Small intestine (tissue), 7 donors: ENCODE results near the gene POLR1F. TPM values are rescaled to one million over a fixed set of nuclear protein-coding genes. Genes with fewer than 3 reads are reported as not detected.

ENCODE experiments used
- DNase-seq, 2 donors: peaks; one replicate each; pipeline versions ENCODE4 v3.0.0 to v3.0.0-alpha.2; 2013
- FAIRE-seq: peaks from 2 replicates; lab custom pipeline; 2012; peaks lifted over from hg19 to GRCh38; lab: Jason Lieb, UNC
- H3K27ac ChIP-seq, 3 donors: one replicate each; pipeline ENCODE4 v1.5.1; 2013; ENCODE audit warnings: low read length in 2 of 3, mild to moderate bottlenecking in 2 of 3, control low read depth in 1 of 3, inconsistent platforms in 1 of 3, low read depth in 1 of 3, moderate library complexity in 1 of 3
- H3K27me3 ChIP-seq, 3 donors: one replicate each; pipeline ENCODE4 v1.6.1; 2013; ENCODE audit warnings: low read length in 3 of 3, inconsistent platforms in 1 of 3; ENCODE audit not compliant: control insufficient read depth in 3 of 3, insufficient read depth in 3 of 3
- H3K36me3 ChIP-seq, 3 donors: one replicate each; pipeline ENCODE4 v1.6.1; 2013; ENCODE audit warnings: low read length in 3 of 3, inconsistent platforms in 1 of 3, low read depth in 1 of 3, mild to moderate bottlenecking in 1 of 3, moderate library complexity in 1 of 3; ENCODE audit not compliant: control insufficient read depth in 3 of 3, insufficient read depth in 2 of 3
- H3K4me1 ChIP-seq, 3 donors: one replicate each; pipeline ENCODE4 v1.6.1; 2013; ENCODE audit warnings: low read length in 2 of 3, inconsistent platforms in 1 of 3, low read depth in 1 of 3, mild to moderate bottlenecking in 1 of 3, moderate library complexity in 1 of 3; ENCODE audit not compliant: control insufficient read depth in 3 of 3, insufficient read depth in 2 of 3
- H3K4me3 ChIP-seq, 3 donors: one replicate each; pipeline ENCODE4 v1.5.1; 2013; ENCODE audit warnings: low read length in 3 of 3, control low read depth in 1 of 3, inconsistent platforms in 1 of 3, low read depth in 1 of 3, mild to moderate bottlenecking in 1 of 3, moderate library complexity in 1 of 3
- H3K9me3 ChIP-seq, 2 donors: one replicate each; pipeline ENCODE4 v1.6.1; 2013; ENCODE audit warnings: low read depth in 1 of 2, low read length in 1 of 2; ENCODE audit not compliant: control insufficient read depth in 2 of 2, insufficient read depth in 1 of 2
- WGBS, 3 donors: extraction: QIAGEN DNeasy Blood & Tissue Kit; methylation state at CpG; one replicate each; pipeline ENCODE4 v1.1.7; 2013; 5-methylcytosine and 5-hydroxymethylcytosine counted together
- polyA plus RNA-seq, 4 donors: library from polyadenylated mRNA; stranded (reverse) in 3 of 4; unstranded in 1 of 4; fragments of 200-250 nt in 3 of 4; fragments of 120-200 nt in 1 of 4; gene quantifications; one replicate each; pipeline versions ENCODE4 v1.2.1 to v1.2.3, GENCODE V29; 2013
- donor health status: healthy with polysubstance abuse.
- donor health status: control.
- donor health status: control.
- donor health status: Bipolar disorder and iron deficiency.
- donor health status: healthy.

POLR1F gene
- polyA plus RNA-seq, 4 donors, result 3.5 to 12.3 (median 7.5) TPM

DNA sequence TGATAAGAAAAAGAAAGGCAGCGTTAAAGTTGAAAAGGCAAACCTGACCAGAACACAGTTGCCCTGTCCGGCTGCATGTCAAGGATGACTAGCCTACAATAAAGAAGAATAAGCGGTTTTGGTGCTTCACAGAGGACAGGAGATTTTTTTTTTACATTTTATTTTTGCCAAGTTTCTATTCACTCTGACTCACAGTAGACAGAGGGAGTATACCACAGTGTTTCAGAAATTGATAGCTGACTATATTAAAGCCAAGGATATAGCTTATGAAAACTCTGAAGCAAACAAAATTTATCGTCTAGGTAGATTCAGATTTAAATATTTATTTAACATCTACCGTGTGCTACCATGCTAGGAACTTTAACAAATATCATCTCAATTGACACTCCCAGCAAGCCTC is 16.9 kb upstream of the POLR1F start:
- no peak for FAIRE-seq
- Histone ChIP-seq H3K27ac (no peak overlapping the region), H3K27me3 (no peaks in the 10 kb centered on the region), H3K4me3 (no peak overlapping the region), H3K9me3 (no peaks in the 10 kb centered on the region), H3K36me3 (no peaks in the 10 kb centered on the region), H3K4me1 (no peaks in the 10 kb centered on the region)
- WGBS, 3 donors, result 68 to 81% (median 71%) methylated on average over 5 of the region's 5 CpGs
- no peak for DNase-seq

DNA sequence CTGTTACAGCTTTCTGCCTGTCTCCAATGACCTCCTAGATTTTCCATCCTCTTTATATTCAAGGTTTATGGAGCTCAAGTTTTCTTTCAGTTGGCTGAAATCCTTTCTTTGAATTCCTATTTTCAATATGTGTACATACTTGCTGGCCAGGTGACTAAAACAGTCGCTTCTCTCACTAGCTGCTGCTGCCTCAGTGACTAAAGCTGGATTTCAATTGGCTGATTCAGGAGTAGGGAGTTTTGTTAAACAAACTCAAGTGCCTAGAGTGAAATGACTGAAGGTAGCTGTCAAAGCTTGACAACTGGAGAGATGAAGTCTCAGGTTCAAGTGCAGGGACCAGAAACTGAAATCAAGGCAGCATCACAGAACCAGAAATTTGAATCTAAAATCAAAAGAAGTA is 6.7 kb upstream of the POLR1F start:
- Histone ChIP-seq H3K4me3 (no peak overlapping the region), H3K9me3 (no peaks in the 10 kb centered on the region), H3K4me1 (no peaks in the 10 kb centered on the region), H3K36me3 (no peaks in the 10 kb centered on the region), H3K27ac (no peak overlapping the region), H3K27me3 (no peaks in the 10 kb centered on the region)
- no peak for FAIRE-seq
- WGBS, 3 donors, result 25 to 54% (median 39%) methylated on average over 1 of the region's 1 CpG
- DNase-seq, result no peak

DNA sequence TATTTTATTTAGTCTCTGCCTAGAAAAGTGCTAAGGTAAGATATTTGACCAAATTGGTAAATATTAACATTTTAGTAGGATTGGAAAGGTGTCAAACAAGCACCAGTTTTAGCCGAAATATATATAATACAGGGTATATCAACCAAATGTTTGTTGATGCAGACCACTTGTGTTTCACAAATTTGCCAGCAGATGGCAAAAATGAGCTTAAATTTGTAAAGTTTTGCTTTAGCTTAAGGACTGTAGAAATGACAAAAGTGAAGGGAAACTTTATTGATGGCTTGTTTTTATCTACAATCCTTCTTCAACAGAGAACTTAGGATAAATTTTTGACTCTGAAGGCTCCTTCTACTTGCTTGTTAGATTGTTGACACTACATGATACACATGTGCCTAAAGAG is 4.8 kb upstream of the POLR1F start:
- DNase-seq (peak; percentile 23 to 42), FAIRE-seq (no peak)
- Histone ChIP-seq H3K4me3 (no peak overlapping the region), H3K36me3 (no peaks in the 10 kb centered on the region), H3K9me3 (no peaks in the 10 kb centered on the region), H3K27ac (no peak overlapping the region), H3K27me3 (no peaks in the 10 kb centered on the region), H3K4me1 (peaks cover 0 to 3% (median 0%) of the 10 kb centered on the region in 3 donors)
- 32 to 46% (median 38%) methylated on average over 1 of the region's 1 CpG for WGBS, 3 donors

DNA sequence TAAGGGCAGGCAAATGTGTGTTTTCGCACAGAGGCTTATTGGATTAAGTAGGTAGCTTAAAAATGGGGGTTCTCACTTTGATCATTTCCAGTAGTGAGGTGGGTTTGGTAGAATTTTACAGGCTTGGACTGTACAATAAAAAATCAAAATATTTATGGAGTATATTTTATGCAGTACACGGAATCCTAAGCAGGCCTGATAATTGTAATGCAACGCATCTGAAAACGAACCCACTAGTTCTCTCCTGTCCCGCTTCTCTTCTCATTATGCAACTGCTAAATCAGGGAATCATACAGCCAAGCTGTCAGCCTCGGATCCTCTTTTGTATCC is 377 bp upstream of the POLR1F start:
- H3K27me3 ChIP-seq, result no peaks in the 10 kb centered on the region
- H3K36me3 ChIP-seq, result no peaks in the 10 kb centered on the region
- FAIRE-seq, result no peak
- no peak for DNase-seq
- peak overlapping the region in 1 of 3 donors; percentile 25 for H3K27ac ChIP-seq
- peak overlapping the region in 1 of 3 donors; percentile 97 for H3K4me3 ChIP-seq
- 51 to 54% (median 54%) methylated on average over 6 of the region's 6 CpGs for WGBS, 3 donors
- peaks cover 2 to 10% (median 4%) of the 10 kb centered on the region in 3 donors for H3K4me1 ChIP-seq
- no peaks in the 10 kb centered on the region for H3K9me3 ChIP-seq

DNA sequence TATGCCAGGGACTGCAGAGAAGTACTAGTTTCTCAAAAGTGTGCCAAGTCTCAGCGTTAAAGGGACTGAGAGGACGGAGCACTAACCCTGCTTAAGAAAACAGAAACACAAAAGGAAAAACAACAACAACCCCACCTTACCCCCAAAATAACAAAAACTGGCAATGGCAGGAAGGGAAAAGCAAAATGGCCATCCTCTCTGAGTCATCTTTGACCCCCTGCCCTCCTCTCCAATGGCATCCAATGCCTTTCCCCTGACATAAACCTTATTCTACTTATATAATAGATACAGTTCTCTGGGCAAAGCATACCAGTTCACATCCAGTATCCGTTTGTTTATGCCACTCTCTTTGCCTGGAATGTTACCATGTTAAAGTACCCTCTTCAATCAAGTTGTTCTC is 1.6 kb downstream of the POLR1F start:
- 59 to 65% (median 64%) methylated on average over 3 of the region's 3 CpGs for WGBS, 3 donors
- no peak overlapping the region for H3K4me3 ChIP-seq
- no peaks in the 10 kb centered on the region for H3K9me3 ChIP-seq
- no peak overlapping the region for H3K27ac ChIP-seq
- peaks cover 2 to 10% (median 4%) of the 10 kb centered on the region in 3 donors for H3K4me1 ChIP-seq
- no peak for DNase-seq
- no peak for FAIRE-seq
- H3K36me3 ChIP-seq, result peaks cover 0 to 3% (median 0%) of the 10 kb centered on the region in 3 donors
- H3K27me3 ChIP-seq, result no peaks in the 10 kb centered on the region

DNA sequence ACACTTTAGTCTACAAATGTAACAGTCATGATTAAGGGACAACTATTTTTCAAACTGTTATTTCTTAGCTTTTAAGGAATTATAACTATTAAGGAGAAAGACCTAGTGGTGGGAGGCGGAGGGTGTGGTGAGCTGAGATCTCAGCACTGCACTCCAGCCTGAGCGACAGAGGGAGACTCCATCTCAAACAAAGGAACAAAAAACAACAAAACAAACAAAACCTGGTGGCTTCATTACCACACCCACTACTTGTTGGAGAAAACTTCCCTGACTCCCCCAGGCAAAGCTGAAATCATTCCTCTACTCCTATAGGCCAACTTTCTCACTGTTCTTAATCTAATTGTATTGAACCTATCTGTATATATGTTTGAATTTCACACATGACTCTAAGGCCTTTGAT is 3.2 kb downstream of the POLR1F start:
- H3K27ac ChIP-seq, result no peak overlapping the region
- 89 to 94% (median 89%) methylated on average over 2 of the region's 2 CpGs for WGBS, 3 donors
- DNase-seq (no peak), FAIRE-seq (no peak)
- H3K9me3 ChIP-seq, result no peaks in the 10 kb centered on the region
- H3K36me3 ChIP-seq, result peaks cover 0 to 7% (median 0%) of the 10 kb centered on the region in 3 donors
- peaks cover 2 to 10% (median 4%) of the 10 kb centered on the region in 3 donors for H3K4me1 ChIP-seq
- no peak overlapping the region for H3K4me3 ChIP-seq
- no peaks in the 10 kb centered on the region for H3K27me3 ChIP-seq

DNA sequence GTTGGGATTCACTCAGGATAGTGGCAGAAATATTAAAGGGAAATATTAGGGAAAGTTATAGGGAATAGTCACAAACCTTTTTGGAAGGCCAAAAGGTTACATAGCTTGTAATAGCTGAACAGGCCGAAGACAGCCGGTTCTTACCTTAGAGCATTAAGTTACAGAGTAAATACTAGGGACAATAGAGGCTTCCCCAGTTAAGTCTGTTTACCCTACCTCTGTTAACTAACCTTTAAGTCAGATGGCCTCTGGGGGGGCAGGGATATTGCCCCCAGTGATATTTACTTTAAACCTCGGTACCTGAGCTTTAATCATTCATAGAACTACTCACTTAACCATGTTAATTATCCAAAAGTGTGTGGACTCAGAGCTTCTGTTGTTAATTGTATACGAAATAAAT is 7.4 kb downstream of the POLR1F start:
- Histone ChIP-seq H3K27me3 (no peaks in the 10 kb centered on the region), H3K36me3 (peaks cover 3 to 7% (median 4%) of the 10 kb centered on the region in 3 donors), H3K27ac (no peak overlapping the region), H3K4me3 (no peak overlapping the region), H3K4me1 (no peaks in the 10 kb centered on the region), H3K9me3 (no peaks in the 10 kb centered on the region)
- WGBS, 3 donors, result 85 to 91% (median 89%) methylated on average over 4 of the region's 4 CpGs
- FAIRE-seq (no peak), DNase-seq (no peak)

DNA sequence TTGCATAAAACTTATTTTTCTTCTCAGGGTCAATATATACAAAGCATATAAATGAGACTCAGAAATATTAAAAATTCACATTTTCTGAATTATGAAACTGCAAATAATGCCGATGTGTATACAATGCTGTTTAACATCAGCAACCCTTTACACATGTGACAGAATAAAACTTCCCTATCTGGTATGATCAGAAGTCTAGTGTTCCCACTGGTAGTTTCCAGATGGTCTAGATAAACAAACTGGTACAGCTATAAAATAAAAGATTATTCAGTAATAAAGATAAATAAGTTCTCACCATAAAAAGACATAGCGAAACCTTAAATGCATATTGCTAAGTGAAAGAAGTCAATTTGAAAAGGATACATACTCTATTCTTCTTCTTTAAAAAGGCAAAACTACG is 7.9 kb downstream of the POLR1F start:
- Histone ChIP-seq H3K9me3 (no peaks in the 10 kb centered on the region), H3K27me3 (no peaks in the 10 kb centered on the region), H3K36me3 (peaks cover 3 to 7% (median 4%) of the 10 kb centered on the region in 3 donors), H3K4me1 (no peaks in the 10 kb centered on the region), H3K27ac (no peak overlapping the region), H3K4me3 (no peak overlapping the region)
- DNase-seq (no peak), FAIRE-seq (no peak)
- WGBS, 3 donors, result 77 to 90% (median 85%) methylated on average over 3 of the region's 3 CpGs

DNA sequence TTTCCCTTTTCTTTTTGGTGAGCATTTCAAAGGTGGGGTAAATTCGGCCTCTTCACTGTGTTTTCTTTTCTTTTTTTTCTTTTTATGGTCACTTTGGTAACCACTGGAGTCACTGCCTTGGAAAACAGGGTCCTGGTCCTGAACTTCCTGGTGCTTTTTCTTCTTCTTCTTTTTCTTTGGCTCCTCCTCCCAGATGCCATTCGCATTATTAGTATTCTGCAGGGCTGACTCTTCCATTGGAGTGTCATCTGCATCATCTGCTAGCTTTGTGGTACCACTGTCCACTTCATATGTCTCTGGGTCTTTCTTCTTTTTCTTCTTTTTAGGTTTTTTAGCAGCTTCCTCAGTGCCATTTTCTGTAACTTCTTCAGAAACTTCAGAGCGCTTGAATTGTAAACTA is 10.5 kb downstream of the POLR1F start:
- H3K27ac ChIP-seq, result no peak overlapping the region
- DNase-seq, result no peak
- 89 to 95% (median 92%) methylated on average over 3 of the region's 3 CpGs for WGBS, 3 donors
- H3K9me3 ChIP-seq, result no peaks in the 10 kb centered on the region
- H3K4me3 ChIP-seq, result no peak overlapping the region
- H3K27me3 ChIP-seq, result no peaks in the 10 kb centered on the region
- H3K4me1 ChIP-seq, result no peaks in the 10 kb centered on the region
- FAIRE-seq, result no peak
- peaks cover 3 to 4% (median 3%) of the 10 kb centered on the region in 3 donors for H3K36me3 ChIP-seq
